Cerebellar nuclear complex (tissue), 1 donor: ENCODE data around the gene EHD3.

Source experiments
- DNase-seq, 2 experiments: peaks; one replicate each; lab custom pipeline; 2025; lab: John Stamatoyannopoulos, UW

EHD3 gene

DNA sequence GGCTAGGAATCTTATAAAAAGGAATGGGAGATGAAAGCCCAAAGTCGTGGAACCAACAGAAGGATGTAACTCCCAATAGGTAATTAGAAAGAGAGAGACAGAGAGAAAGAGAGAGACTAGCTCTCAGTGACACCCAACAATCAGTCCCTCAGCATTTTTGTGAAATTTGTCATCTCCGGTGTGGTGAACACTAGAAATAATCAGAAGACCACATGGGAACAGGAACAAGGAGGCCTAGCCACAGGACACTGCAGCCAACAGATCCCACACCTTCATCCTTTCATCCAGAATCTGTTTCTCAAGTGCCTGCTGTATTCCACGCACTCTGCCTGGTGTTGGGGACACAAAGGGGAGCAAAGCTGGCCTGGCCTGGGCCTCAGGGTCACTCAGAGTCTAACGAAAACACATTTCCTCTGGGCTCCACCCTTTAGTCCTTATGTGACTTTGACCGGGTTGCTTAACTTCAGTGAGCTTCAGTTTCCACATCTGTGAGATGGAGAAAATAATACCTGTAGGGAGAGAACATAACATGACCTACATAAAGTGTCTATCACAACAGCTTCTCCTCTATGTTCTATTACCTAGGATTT is 53.1 kb downstream of the EHD3 start:
- DNase-seq, result no peak

DNA sequence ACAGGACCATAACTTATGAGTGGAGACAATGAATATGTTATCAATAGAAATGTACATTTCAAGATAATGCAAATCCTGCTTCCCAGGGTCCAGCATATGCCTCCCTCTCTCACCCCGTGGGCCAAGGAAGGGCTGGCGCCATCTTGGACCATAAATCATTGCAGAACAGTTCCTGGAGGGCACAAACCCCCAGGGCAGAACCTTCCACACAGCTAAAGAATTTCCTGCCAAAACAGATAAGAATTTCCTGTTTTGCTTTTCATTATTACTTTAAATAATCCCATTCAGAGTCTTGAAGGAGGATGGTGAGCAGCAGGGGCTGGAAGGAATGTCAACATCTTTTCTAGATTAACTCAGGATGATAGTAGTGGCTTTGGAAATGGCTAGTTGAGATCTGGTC is 53.7 kb downstream of the EHD3 start:
- no peak for DNase-seq

DNA sequence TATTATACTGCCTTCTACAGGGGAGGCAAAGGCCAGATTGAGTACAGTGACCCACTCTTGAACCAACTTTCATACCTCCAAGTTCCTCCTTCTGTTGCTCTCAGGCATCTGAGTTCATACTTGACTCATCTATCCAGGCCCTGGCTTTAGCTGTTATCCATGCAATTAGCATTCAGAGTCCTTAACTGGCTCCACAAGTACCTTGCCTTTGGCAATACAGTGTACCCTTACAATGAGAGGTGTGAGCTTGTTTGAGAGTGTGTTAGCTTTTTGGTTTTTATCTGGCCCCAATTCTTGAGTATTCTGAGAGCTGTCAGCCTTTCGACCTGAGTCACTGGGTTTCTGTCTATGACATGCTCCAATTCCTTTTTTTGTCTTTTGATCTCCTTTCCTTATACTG is 60.2 kb downstream of the EHD3 start:
- DNase-seq, result no peak

DNA sequence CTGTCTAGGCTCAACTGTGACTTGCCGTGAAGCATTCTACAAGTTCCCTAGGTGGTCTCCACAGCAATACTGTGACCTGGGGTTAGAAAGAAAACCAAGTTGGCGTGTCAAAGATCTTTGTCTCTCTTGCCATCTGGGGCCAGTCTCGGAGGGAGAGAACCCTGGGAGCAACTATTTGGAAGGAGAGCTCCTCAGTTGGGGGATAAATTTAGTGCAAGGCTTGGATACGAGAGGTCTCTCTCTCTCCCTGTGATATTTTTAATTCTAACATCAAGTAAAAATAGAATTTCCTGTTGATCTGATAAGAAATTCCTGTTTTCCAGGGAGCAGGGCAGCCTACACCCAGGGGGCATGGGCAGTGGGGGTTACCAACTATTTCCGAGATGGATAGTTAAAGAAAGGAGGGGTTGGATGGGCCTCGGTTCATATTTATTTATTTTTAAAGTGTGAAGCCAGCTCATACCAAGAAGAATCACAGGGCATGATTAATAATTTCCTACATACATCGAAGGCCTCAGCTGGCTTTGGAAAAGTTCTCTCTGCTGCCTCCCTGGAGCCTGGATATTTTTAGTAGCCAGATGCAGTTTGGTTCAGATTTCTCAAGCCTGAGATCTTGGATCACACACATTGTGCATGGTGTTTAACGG is 62.8 kb downstream of the EHD3 start:
- no peak for DNase-seq

- DNase-seq, result no peak
Measured at GRCh38 chr2:31297751-31298150, 63.8 kb downstream of the EHD3 start.

DNA sequence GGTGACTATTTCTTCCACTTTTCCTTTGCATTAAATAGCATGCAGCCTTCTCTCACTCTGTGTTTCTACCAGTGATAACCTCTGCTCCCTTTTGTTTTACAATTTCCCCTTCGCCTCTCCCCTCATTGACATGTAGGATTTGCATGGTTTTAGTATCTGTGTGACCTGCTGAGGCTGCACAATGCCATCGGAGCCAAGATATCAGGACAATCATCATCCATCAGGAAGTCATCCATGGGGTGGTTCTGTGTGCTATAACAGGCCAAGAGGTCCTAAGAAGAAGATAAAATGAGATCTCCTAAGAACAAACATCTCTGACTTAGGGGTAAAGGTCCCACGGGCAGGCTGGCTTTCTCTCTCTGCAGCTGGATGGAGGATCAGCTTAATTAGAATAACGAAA is 65.6 kb downstream of the EHD3 start:
- no peak for DNase-seq

DNA sequence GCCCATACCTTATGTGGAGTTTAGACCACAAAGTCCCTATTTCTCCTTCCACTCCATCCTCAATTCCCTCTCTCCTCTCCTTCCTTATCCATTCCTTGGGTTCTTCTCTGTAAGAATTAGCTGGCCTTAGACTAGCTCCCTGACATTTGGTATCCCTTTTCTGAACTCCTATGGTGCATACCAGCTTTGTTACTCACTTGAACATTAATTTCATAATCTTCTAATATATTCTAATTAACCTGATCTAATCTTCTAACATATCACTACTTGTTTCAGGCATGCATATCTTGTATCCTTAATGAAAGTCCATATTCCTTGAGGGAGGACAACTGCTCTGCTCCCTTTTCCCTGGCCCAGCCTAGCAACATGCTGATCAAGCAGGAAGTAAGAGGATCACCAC is 66.4 kb downstream of the EHD3 start:
- no peak for DNase-seq

- no peak for DNase-seq
Measured at GRCh38 chr2:31302940-31303563, 69.1 kb downstream of the EHD3 start.

DNA sequence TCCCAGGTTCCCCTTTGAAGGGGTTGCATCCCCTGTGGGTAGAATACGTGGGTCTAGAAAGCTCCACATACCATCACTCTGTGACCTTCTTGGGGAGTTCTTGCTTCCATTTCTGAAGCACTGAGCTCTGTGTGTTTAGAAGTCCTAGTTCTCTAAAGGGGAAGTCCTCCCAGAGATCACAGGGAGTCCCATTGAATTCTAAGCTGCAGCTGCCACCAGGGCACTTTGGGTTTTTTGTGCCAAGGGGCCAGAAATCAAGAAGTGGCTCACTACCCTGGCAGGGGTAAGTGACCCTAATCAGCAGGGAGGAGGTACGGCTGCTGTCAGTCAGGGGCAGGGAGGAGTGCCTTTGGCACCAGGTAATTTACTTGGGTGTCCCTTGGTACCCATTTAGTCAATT is 70.9 kb downstream of the EHD3 start:
- DNase-seq, result no peak

DNA sequence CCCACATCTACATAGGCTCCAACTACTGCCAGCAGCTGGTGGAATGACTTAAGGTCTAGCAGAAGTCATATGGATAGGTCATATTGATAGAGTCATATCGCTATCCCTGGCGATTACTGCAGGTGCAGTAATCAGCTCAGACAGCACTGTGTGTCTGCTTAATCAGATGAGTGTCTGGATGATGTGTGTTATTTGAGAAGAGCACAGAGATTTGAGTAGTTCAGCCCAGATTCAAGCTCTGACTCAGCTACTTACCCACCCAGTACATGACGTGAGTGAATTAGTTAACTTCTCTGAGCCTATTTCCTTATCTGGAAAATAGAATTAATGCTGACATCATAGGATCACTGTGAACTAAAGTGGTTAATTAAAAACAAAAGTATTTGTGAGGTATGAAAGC is 78.9 kb downstream of the EHD3 start:
- no peak for DNase-seq

GRCh38 chr2:31314761-31315160 is 80.8 kb downstream of the EHD3 start:
- DNase-seq, result no peak

- DNase-seq, result no peak
Measured at GRCh38 chr2:31317396-31317795, 83.4 kb downstream of the EHD3 start.

GRCh38 chr2:31318361-31319336 is 84.7 kb downstream of the EHD3 start:
- DNase-seq, result no peak
